IMR-90 (cell line): ENCODE results near the gene C15orf40. TPM values are rescaled to one million over a fixed set of nuclear protein-coding genes. Genes with fewer than 3 reads are reported as not detected.

Experiments used
- ATAC-seq: fragments of 200-7000 bp; cut with Tn5 transposase; 2 replicates; pipeline ENCODE4 v1.9.1; 2020; ENCODE audit warnings: low read depth, mild to moderate bottlenecking, moderate library complexity
- BruUV-seq: library from RNA; stranded (reverse); fragments of 400-500 nt; replicated peaks from 2 replicates; lab custom pipeline; 2021; lab: Mats Ljungman, UMichigan
- CTCF ChIA-PET: fragments of 300-600 bp; formaldehyde crosslinking; extraction: SDS; loops from one replicate; lab custom pipeline; 2021; ENCODE audit warnings: antibody characterized with exemption; lab: Yijun Ruan, JAX
- POLR2A ChIA-PET: fragments of 300-600 bp; sonication (Branson Sonifier 250); formaldehyde crosslinking; loops from one replicate; lab custom pipeline; 2022; ENCODE audit warnings: antibody characterized with exemption; ENCODE audit not compliant: unreplicated experiment; lab: Charles Lee
- DNase-seq: peaks from one replicate; pipeline ENCODE4 v3.0.0; 2013
- H2AFZ ChIP-seq: replicated peaks from 2 replicates; pipeline ENCODE3; 2013; ENCODE audit warnings: low read length, mild to moderate bottlenecking; ENCODE audit not compliant: poor library complexity
- H2AK5ac ChIP-seq: 2 replicates; pipeline ENCODE4 v1.6.1; 2013; ENCODE audit warnings: low read depth, low read length, inconsistent platforms
- H2AK9ac ChIP-seq: replicated peaks from 2 replicates; pipeline ENCODE3; 2013; ENCODE audit warnings: mild to moderate bottlenecking, low read depth, low read length, moderate library complexity; ENCODE audit not compliant: poor library complexity
- H2BK120ac ChIP-seq: 2 replicates; pipeline ENCODE4 v1.6.1; 2013; ENCODE audit warnings: low read depth, low read length, inconsistent platforms
- H2BK15ac ChIP-seq: 3 replicates; pipeline ENCODE4 v1.6.1; 2013; ENCODE audit warnings: low read depth, low read length, inconsistent platforms
- H2BK20ac ChIP-seq: 2 replicates; pipeline ENCODE4 v1.6.1; 2013; ENCODE audit warnings: low read depth, mild to moderate bottlenecking, inconsistent platforms, low read length, moderate library complexity
- H2BK5ac ChIP-seq: 2 replicates; pipeline ENCODE4 v1.6.1; 2013; ENCODE audit warnings: mild to moderate bottlenecking, low read depth, low read length, inconsistent platforms; ENCODE audit not compliant: poor library complexity, severe bottlenecking
- H3K14ac ChIP-seq: replicated peaks from 2 replicates; pipeline ENCODE4 v1.6.1; 2013; ENCODE audit warnings: low read depth, low read length, inconsistent platforms
- H3K18ac ChIP-seq: 2 replicates; pipeline ENCODE4 v1.6.1; 2013; ENCODE audit warnings: low read depth, low read length, control low read depth
- H3K23ac ChIP-seq: 2 replicates; pipeline ENCODE4 v1.6.1; 2013; ENCODE audit warnings: low read depth, low read length, inconsistent platforms
- H3K27ac ChIP-seq: 2 replicates; pipeline ENCODE4 v1.5.1; 2013; ENCODE audit warnings: mild to moderate bottlenecking, control low read depth, low read length; ENCODE audit not compliant: insufficient read depth
- H3K27me3 ChIP-seq: 2 replicates; pipeline ENCODE4 v1.6.1; 2013; ENCODE audit warnings: low read length; ENCODE audit not compliant: control insufficient read depth, insufficient read depth
- H3K36me3 ChIP-seq: 2 replicates; pipeline ENCODE4 v1.6.1; 2013; ENCODE audit warnings: low read length, mixed read lengths; ENCODE audit not compliant: control insufficient read depth, insufficient read depth
- H3K4ac ChIP-seq: 2 replicates; pipeline ENCODE4 v1.6.1; 2013; ENCODE audit warnings: low read depth, low read length, inconsistent platforms
- H3K4me1 ChIP-seq: 2 replicates; pipeline ENCODE4 v1.6.1; 2013; ENCODE audit warnings: low read length, mixed read lengths; ENCODE audit not compliant: control insufficient read depth, insufficient read depth
- H3K4me2 ChIP-seq: 2 replicates; pipeline ENCODE4 v1.6.1; 2013; ENCODE audit warnings: low read depth, mild to moderate bottlenecking, control low read depth, low read length, moderate library complexity
- H3K4me3 ChIP-seq: 2 replicates; pipeline ENCODE4 v1.5.1; 2013; ENCODE audit warnings: low read depth, mild to moderate bottlenecking, control low read depth, low read length, moderate library complexity; ENCODE audit not compliant: insufficient read depth
- H3K56ac ChIP-seq: 2 replicates; pipeline ENCODE4 v1.6.1; 2013; ENCODE audit warnings: low read length, inconsistent platforms; ENCODE audit not compliant: insufficient read depth; ENCODE audit errors: extremely low read depth
- H3K79me1 ChIP-seq, 2 experiments: 2 replicates each; pipeline ENCODE4 v1.6.1; 2013; ENCODE audit warnings: low read length in 2 of 2, inconsistent platforms in 1 of 2, low read depth in 1 of 2
- H3K9ac ChIP-seq: 2 replicates; pipeline ENCODE4 v1.6.1; 2013; ENCODE audit warnings: low read depth, low read length, control low read depth
- H3K9me1 ChIP-seq: 2 replicates; pipeline ENCODE4 v1.6.1; 2013; ENCODE audit warnings: low read length, inconsistent platforms; ENCODE audit not compliant: insufficient read depth
- H3K9me3 ChIP-seq: 2 replicates; pipeline ENCODE4 v1.6.1; 2013; ENCODE audit warnings: low read length; ENCODE audit not compliant: control insufficient read depth, insufficient read depth
- H4K20me1 ChIP-seq: 2 replicates; pipeline ENCODE4 v1.6.1; 2013; ENCODE audit warnings: low read length, inconsistent platforms; ENCODE audit not compliant: insufficient read depth
- H4K5ac ChIP-seq: 2 replicates; pipeline ENCODE4 v1.6.1; 2013; ENCODE audit warnings: mild to moderate bottlenecking, low read depth, low read length, control low read depth
- H4K8ac ChIP-seq, 2 experiments: 2 replicates each; pipeline ENCODE4 v1.6.1; 2013; ENCODE audit warnings: low read depth in 2 of 2, low read length in 2 of 2, control low read depth in 1 of 2, inconsistent platforms in 1 of 2
- H4K91ac ChIP-seq: 2 replicates; pipeline ENCODE4 v1.6.1; 2013; ENCODE audit warnings: low read depth, low read length, inconsistent platforms; ENCODE audit not compliant: insufficient read depth
- BHLHE40 ChIP-seq: fragments of 150-350 bp; IDR thresholded peaks from 2 replicates; pipeline ENCODE4 v1.6.1; 2016; ENCODE audit warnings: mild to moderate bottlenecking, low read depth, low read length
- WGBS, 2 experiments: methylation state at CpG; one replicate each; pipeline versions ENCODE4 v1.1.5 to v1.1.7; 2013; ENCODE audit warnings: missing lambda C conversion rate in 2 of 2; ENCODE audit not compliant: insufficient read length in 1 of 2; ENCODE audit errors: extremely low coverage in 2 of 2; 5-methylcytosine and 5-hydroxymethylcytosine counted together
- dilution Hi-C: fragments of 300-500 bp; cut with HindIII; formaldehyde crosslinking; loops from one replicate; pipeline ENCODE4 v1.14.3; 2018; ENCODE audit warnings: low sequenced_read_pairs; ENCODE audit not compliant: unreplicated experiment
- in situ Hi-C: fragments of 300-500 bp; cut with MboI; formaldehyde crosslinking; loops from 3 replicates; pipeline ENCODE4 v1.14.3; 2019; ENCODE audit warnings: low sequenced_read_pairs, inconsistent platforms, mixed read lengths
- intact Hi-C: fragments of 100-400 bp; cut with micrococcal nuclease; formaldehyde crosslinking; loops from 2 replicates; pipeline ENCODE4 v1.10.0; 2022
- polyA plus RNA-seq, 3 experiments: library from polyadenylated mRNA; depleted of rRNA; stranded (reverse); fragments of >200 nt; gene quantifications; 2 replicates each; pipeline ENCODE4 v1.2.3, GENCODE V29; 2012; ENCODE audit warnings: low replicate concordance in 1 of 3
- total RNA-seq: library from RNA; depleted of rRNA; stranded (reverse); fragments of >200 nt; gene quantifications from 2 replicates; pipeline ENCODE4 v1.2.3, GENCODE V29; 2012

The C15orf40 gene
- total and polyA plus RNA-seq, 2 of the 4 experiments (the other 2 are of a cell fraction) = 7.0 to 10.7 TPM

DNA sequence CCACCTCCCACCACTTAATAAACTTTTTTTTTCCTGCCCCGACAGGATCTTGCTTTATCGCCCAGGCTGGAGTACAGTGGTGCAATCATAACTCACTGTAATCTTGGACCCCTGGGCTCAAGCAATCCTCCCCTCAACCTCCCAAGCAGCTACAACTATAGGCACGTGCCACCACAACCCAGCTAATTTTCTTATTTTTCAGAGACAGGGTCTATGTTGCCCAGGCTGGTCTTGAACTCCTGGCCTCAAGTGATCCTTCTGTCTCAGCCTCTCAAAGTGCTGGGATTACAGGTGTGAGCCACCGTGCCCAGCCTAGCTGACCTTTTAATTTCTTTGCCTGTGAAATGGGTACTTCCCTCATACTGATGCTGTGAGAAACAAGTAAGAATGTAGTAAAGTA, 3.9 kb upstream of the C15orf40 start:
- H3K9me1 ChIP-seq = peaks cover 9% of the 10 kb centered on the region; the same call in 1 of the 2 replicates
- H3K4me2 ChIP-seq = no peak overlapping the region
- ChIA-PET CTCF (no interaction called here), POLR2A (no interaction called here)
- no peak overlapping the region for H2BK20ac ChIP-seq
- H2AK9ac ChIP-seq = no peak overlapping the region
- peaks cover 13 to 32% of the 10 kb centered on the region in 2 experiments; a peak in 3 of 4 replicates for H3K79me1 ChIP-seq
- H3K4me3 ChIP-seq = no peak overlapping the region
- intact Hi-C loops = loop anchor here (10.0 kb wide), 1 partner anchor 269 kb away; the partner anchor contains the start of gene BNC1
- no peaks in the 10 kb centered on the region for H3K27me3 ChIP-seq
- H3K4ac ChIP-seq = no peak overlapping the region
- H4K20me1 ChIP-seq = peaks cover 3% of the 10 kb centered on the region; the same call in 1 of the 2 replicates
- H3K27ac ChIP-seq = no peak overlapping the region
- TF ChIP-seq BHLHE40 = no peak
- H2AFZ ChIP-seq = no peak overlapping the region
- 100% methylated on average over 2 of the region's 4 CpGs; no CpG with 5 or more reads in 1 of the 2 experiments for WGBS, 2 experiments
- in situ Hi-C loops = no loop called here
- H4K91ac ChIP-seq = no peak overlapping the region
- H3K23ac ChIP-seq = no peak overlapping the region
- no peak overlapping the region for H2AK5ac ChIP-seq
- no peak overlapping the region for H4K5ac ChIP-seq
- no peak overlapping the region for H2BK120ac ChIP-seq
- H3K9me3 ChIP-seq = no peaks in the 10 kb centered on the region
- no peak overlapping the region for H3K14ac ChIP-seq
- dilution Hi-C loops = no loop called here
- H3K9ac ChIP-seq = no peak overlapping the region
- DNase-seq (no peak), ATAC-seq (no peak)
- H2BK15ac ChIP-seq = no peak overlapping the region
- H3K18ac ChIP-seq = no peak overlapping the region
- peaks cover 19% of the 10 kb centered on the region for H3K36me3 ChIP-seq
- H3K56ac ChIP-seq = no peak overlapping the region
- BruUV-seq = no TSS peak
- H3K4me1 ChIP-seq = peaks cover 8% of the 10 kb centered on the region
- H2BK5ac ChIP-seq = no peak overlapping the region
- H4K8ac ChIP-seq = no peak overlapping the region
